Uterus (tissue), 2 donors: ENCODE measurements around the gene NCAPD3.

Experiments
- POLR2A ChIP-seq, 2 donors: fragments of 450-650 bp; IDR thresholded peaks; one replicate each; pipeline ENCODE4 v1.6.1; 2016; ENCODE audit warnings: antibody characterized with exemption in 2 of 2, mild to moderate bottlenecking in 1 of 2, moderate library complexity in 1 of 2
- TF ChIP-seq, protein P1 (sequence below), 4 experiments: fragments of 200-600 bp in 2 of 4; fragments of 450-650 bp in 2 of 4; sonication (generic) in 2 of 4; IDR thresholded peaks; one replicate each; pipeline ENCODE4 v1.5.1; 2016 to 2019; ENCODE audit warnings: antibody characterized with exemption in 4 of 4, mild to moderate bottlenecking in 2 of 4, moderate library complexity in 1 of 4

DNA sequence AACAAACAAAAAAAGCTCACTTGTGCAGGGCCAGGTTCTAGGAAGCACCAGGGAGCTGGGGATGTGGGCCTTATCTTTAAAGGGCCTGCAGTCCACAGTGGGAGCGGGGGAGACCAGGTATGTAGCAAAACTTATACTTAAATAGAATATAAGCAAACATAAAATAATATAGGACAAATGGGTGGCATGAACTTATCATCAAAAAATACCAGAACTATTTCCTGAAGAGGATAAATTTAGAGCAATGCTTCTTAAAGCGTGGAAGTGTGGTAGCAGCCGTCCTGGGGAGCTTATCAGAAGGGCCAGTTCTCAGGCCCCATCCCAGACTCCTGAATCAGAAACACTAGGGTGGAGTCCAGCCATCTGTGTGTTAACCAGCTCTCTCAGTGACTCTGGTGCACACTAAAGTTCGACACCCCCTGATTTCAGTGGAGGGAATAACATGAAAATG, 10.0 kb upstream of the NCAPD3 start:
- TF ChIP-seq POLR2A (IDR thresholded peaks at IDR 0.05) = no peak
- TF ChIP-seq, protein P1, sequence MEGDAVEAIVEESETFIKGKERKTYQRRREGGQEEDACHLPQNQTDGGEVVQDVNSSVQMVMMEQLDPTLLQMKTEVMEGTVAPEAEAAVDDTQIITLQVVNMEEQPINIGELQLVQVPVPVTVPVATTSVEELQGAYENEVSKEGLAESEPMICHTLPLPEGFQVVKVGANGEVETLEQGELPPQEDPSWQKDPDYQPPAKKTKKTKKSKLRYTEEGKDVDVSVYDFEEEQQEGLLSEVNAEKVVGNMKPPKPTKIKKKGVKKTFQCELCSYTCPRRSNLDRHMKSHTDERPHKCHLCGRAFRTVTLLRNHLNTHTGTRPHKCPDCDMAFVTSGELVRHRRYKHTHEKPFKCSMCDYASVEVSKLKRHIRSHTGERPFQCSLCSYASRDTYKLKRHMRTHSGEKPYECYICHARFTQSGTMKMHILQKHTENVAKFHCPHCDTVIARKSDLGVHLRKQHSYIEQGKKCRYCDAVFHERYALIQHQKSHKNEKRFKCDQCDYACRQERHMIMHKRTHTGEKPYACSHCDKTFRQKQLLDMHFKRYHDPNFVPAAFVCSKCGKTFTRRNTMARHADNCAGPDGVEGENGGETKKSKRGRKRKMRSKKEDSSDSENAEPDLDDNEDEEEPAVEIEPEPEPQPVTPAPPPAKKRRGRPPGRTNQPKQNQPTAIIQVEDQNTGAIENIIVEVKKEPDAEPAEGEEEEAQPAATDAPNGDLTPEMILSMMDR (IDR thresholded peaks at IDR 0.05) = no peak
